ENCODE results near the gene ZFYVE28. TPM values are rescaled to one million over a fixed set of nuclear protein-coding genes. Genes with fewer than 3 reads are reported as not detected.
A peak's percentile ranks its signal among the peaks of the same experiment; 100 is the strongest.

ZFYVE28 gene
- total RNA-seq, 2 experiments from 2014 or later, result 3.8 to 4.6 TPM

GRCh38 chr4:2291705-2292645, 126.5 kb downstream of the ZFYVE28 start:
- H3K27ac Mint-ChIP-seq, result no peak overlapping the region
- no peak for DNase-seq
- H3K27me3 Mint-ChIP-seq, result no peaks in the 10 kb centered on the region
- peaks cover 3% of the 10 kb centered on the region for H3K9me3 Mint-ChIP-seq
- no peak overlapping the region for H3K4me3 Mint-ChIP-seq
- no peaks in the 10 kb centered on the region for H3K36me3 Mint-ChIP-seq
- peaks cover 44% of the 10 kb centered on the region for H3K4me1 Mint-ChIP-seq

GRCh38 chr4:2290974-2291704, 127.3 kb downstream of the ZFYVE28 start:
- peak; percentile 61 for DNase-seq
- Mint-ChIP-seq H3K36me3 (no peaks in the 10 kb centered on the region), H3K4me1 (peaks cover 38% of the 10 kb centered on the region), H3K4me3 (peak overlapping the region; percentile 38), H3K9me3 (peaks cover 3% of the 10 kb centered on the region), H3K27ac (peak overlapping the region; percentile 76), H3K27me3 (no peaks in the 10 kb centered on the region)

DNA sequence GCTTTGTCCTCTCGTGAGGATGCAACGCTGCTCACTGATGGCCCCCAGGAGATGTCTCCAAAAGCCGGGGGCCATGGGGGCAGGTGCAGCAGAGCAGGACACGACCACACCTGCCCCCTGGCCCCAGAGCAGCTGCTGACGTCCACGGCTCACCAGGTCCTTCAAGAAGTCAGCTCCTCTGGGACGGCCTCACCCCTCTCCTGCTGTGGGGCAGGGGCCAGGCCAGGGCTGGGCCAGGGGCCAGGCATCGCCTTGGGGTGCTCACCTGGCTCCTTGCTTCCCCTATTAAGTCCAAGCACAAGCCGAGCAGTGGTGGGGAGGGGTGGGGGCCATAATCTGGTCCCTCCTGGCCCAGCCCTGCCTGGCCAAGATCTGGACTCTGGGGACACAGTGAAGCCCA, 128.0 kb downstream of the ZFYVE28 start:
- DNase-seq, result no peak
- Mint-ChIP-seq H3K36me3 (no peaks in the 10 kb centered on the region), H3K9me3 (peaks cover 3% of the 10 kb centered on the region), H3K27ac (no peak overlapping the region), H3K4me3 (no peak overlapping the region), H3K4me1 (peaks cover 36% of the 10 kb centered on the region), H3K27me3 (no peaks in the 10 kb centered on the region)

DNA sequence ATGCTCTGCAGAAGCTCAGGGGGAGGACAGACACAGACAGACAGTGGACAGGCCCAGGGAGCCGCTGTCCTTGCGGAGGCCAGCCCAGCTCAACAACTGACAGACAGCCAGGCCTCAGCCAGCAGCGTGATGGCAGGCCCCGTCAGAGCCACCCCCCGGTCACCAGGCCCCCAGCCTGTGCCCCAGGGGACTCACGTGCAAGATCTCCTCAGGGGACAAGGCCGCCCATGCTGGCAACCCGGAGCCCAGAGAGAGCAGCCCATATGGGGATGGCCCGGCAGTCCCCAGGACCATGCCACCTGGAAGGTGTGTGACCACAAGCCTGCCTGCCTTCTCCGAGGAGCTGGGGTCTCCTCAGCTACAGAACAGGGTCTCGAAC, 128.5 kb downstream of the ZFYVE28 start:
- Mint-ChIP-seq H3K27ac (no peak overlapping the region), H3K4me3 (no peak overlapping the region), H3K36me3 (no peaks in the 10 kb centered on the region), H3K4me1 (peaks cover 36% of the 10 kb centered on the region), H3K9me3 (peaks cover 3% of the 10 kb centered on the region), H3K27me3 (no peaks in the 10 kb centered on the region)
- DNase-seq, result no peak

DNA sequence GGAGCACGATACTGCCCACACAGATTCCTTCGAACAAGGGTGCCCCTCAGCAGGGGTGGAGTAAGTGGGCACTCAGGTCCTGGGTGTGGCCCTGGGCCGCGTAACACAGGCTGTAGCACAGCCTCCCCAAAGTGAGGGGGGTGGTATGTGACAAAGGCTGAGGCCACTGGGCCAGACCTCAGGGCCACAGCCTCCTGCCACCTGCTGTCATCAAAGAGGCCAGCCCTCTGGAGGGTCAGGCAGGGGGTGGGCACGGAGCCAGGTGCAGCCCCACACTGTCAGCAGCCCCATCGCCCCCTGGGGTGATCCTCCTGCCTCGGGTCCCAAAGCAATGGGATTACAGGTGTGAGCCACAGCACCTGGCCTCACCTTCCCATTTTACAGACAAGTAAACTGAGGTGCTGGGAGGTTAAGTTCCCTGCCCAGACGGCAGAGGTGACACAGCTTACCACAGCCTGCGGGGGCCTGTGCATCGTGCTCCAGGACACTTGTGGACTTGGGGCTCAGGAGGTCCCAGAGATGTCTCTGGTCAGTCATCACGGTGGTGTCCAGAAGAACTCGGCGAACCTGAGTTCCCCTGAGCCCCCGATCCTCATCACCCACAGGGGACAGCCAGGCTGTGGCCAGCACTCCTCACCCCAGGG, 129.0 kb downstream of the ZFYVE28 start:
- no peak overlapping the region for H3K4me3 Mint-ChIP-seq
- H3K36me3 Mint-ChIP-seq, result no peaks in the 10 kb centered on the region
- H3K27ac Mint-ChIP-seq, result no peak overlapping the region
- peaks cover 37% of the 10 kb centered on the region for H3K4me1 Mint-ChIP-seq
- no peaks in the 10 kb centered on the region for H3K27me3 Mint-ChIP-seq
- peaks cover 3% of the 10 kb centered on the region for H3K9me3 Mint-ChIP-seq
- no peak for DNase-seq

DNA sequence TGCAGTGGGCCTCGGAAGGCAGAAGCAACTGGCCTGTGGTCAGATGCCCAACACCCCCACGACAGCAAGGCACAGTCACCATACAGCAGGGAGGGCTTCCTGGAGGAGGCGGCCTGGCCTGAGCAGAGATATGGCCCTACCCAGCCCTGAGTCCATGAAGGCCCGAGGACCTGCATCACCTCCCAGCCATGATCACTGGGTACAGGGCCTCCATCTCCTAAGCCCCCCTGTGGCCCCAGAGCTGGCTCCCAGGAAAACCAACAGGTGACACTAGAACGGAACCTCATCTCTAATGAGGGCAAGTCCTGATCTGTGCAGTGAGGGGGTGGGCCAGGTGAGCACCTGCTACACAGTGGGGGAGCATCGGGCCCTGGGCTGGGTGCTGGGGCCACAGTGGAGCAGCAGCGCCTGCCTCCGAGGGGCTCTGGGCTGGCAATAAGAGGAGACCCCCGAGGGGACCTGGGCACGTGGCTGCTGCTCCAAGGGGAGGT, 130.3 kb downstream of the ZFYVE28 start:
- DNase-seq, result no peak
- Mint-ChIP-seq H3K27me3 (no peaks in the 10 kb centered on the region), H3K36me3 (no peaks in the 10 kb centered on the region), H3K4me1 (peaks cover 35% of the 10 kb centered on the region), H3K9me3 (no peaks in the 10 kb centered on the region), H3K27ac (no peak overlapping the region), H3K4me3 (no peak overlapping the region)

- Mint-ChIP-seq H3K4me3 (no peak overlapping the region), H3K27me3 (no peaks in the 10 kb centered on the region), H3K9me3 (no peaks in the 10 kb centered on the region), H3K4me1 (peaks cover 33% of the 10 kb centered on the region), H3K27ac (no peak overlapping the region), H3K36me3 (no peaks in the 10 kb centered on the region)
- DNase-seq, result no peak
Observed at GRCh38 chr4:2287594-2287915, 130.9 kb downstream of the ZFYVE28 start.

DNA sequence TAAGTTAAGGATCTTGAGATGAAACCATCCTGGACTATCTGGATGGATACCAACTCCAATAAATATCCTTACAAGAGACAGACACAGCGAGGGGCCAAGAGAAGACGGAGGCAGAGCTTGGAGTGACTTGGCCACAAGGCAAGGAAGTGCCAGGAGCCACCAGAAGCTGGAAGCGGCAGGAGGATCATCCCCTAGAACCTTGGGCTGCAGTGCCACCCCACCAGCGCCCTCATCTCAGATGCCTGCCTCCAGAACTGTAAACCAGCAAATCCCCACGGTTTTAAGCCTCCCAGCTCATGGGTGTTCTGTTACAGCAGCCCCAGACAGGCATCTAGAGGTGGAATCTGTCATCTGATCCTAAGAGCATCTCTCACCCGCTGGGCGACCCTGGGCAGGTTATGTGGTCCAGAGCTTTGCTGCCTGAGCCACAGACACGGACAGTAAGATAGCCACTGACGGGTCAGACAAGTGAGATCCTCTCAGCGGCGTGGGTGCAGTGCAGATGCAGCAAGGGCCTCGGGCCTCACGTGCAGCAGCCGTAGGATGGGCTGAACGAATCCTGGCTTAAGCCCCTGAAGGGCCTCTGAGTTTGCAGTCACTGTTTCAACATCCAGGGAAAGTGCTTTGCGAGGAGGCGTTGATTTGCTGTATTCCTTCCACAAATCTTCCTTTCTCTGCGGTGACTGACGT, 131.4 kb downstream of the ZFYVE28 start:
- Mint-ChIP-seq H3K4me3 (no peak overlapping the region), H3K27me3 (no peaks in the 10 kb centered on the region)
- DNase-seq, result no peak

DNA sequence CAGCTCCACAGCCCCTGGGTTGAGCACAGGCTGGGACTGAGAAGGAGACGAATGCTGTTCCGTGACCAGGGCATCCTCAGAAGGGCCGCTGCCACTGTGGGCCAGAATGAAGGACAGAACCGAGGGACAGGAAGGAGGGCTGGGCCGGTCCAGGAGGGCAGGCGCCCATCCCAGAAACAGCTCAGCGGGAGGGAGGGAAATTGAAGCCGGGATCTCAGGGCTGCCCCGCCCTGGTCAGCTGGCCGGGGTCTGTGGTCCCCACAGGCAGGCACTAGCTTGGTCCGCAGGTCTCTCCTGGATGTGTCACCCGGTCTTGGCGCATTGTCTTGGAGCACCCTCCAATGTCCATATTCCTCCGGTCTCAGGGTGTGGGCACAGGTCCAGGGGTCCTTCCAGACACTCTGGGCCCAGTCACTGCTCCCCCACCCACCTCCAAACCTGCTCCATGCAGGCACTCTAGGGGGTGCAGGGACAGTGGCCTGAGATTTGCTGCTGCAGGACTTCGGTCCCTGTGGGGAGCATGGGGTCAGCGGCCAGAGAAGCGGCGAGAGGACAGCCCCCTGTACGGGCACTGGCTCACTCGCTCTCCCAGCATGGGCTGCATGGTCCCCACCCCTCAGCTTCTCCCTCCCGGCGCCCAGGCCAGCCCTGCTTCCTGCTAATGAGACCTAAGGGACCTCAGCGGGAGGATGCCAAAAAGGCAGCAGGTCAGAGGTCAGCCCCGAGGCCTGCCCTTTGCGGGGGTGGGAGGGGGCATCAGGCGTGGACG, 132.6 kb downstream of the ZFYVE28 start:
- no peak for DNase-seq
- no peaks in the 10 kb centered on the region for H3K36me3 Mint-ChIP-seq
- no peaks in the 10 kb centered on the region for H3K27me3 Mint-ChIP-seq
- H3K4me3 Mint-ChIP-seq, result no peak overlapping the region
- no peak overlapping the region for H3K27ac Mint-ChIP-seq
- H3K4me1 Mint-ChIP-seq, result peaks cover 40% of the 10 kb centered on the region
- no peaks in the 10 kb centered on the region for H3K9me3 Mint-ChIP-seq

More for the DNA sequence above, 131.4 kb downstream of the ZFYVE28 start:
- no peaks in the 10 kb centered on the region for H3K9me3 Mint-ChIP-seq
- no peak overlapping the region for H3K27ac Mint-ChIP-seq
- no peaks in the 10 kb centered on the region for H3K36me3 Mint-ChIP-seq
- H3K4me1 Mint-ChIP-seq, result peaks cover 35% of the 10 kb centered on the region

DNA sequence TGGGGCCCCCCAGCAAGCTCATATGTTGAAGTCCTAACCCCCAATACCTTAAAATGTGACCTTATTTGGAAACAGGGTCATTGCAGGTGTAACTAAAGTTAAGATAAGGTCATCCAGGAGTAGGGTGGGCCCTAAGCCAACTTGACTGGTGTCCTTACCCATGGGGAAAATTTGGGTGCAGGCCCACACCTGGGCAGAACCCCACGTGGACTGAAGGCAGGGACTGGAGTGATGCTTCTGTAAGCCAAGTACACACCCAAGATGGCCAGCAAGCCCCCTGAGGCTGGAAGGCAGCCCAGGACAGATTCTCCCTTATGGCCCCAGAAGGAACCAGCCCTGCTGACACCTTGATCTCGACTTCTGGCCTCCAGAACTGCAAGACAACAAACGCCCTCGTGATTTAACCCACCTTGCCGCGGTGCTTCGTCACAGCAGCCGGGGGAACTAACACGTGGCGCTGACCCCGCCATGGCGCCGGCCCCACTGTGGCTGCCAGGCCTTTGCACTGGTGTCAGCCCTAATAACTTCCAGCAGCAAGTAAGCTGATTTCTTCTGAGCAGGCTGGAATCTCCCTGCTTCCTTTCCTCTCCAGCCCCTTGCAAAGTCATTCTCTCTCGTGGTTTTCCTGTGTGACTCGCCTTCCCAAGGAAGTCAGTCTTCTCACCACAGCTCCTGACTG, 133.4 kb downstream of the ZFYVE28 start:
- Mint-ChIP-seq H3K4me1 (peaks cover 37% of the 10 kb centered on the region), H3K36me3 (no peaks in the 10 kb centered on the region), H3K27me3 (no peaks in the 10 kb centered on the region), H3K4me3 (no peak overlapping the region), H3K27ac (no peak overlapping the region), H3K9me3 (no peaks in the 10 kb centered on the region)
- no peak for DNase-seq

DNA sequence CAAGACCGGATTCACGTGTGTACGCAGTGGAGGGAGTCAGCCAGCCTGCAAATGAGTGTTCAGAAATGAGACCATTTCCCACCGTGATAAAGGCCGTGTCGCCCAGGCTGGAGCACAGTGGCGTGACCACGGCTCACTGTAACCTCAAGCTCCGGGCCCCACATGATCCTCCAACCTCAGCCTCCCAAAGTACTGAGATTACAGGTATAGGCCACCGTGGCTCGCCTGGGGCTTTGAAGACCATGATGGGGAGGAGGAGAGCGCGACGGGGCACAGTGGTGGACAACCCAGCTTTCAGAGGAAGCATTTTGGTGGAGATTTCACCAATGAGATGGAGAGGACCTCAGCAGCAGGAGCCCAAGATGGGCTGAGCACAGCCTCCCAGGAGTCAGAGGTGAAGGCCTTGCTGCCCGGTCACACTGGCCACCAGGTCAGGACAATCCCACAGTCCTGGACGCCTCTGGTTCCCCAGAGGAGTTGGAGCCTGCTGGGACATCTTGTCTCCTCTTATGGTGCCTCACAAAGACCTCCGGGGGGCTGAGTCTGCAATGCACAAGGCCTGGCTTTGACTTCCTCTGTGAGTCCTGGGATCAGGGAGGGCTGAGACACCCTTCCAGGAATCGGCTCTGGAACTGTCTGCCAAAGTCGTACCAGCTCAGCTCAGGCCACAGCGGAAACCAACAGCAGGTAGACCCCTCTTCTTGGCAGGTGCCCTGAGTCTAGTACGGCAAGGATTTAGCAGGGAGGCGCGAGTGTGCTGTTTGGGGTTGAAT, 134.1 kb downstream of the ZFYVE28 start:
- Mint-ChIP-seq H3K4me1 (peaks cover 35% of the 10 kb centered on the region), H3K4me3 (no peak overlapping the region), H3K36me3 (no peaks in the 10 kb centered on the region), H3K27me3 (no peaks in the 10 kb centered on the region), H3K27ac (no peak overlapping the region), H3K9me3 (no peaks in the 10 kb centered on the region)
- DNase-seq, result no peak

DNA sequence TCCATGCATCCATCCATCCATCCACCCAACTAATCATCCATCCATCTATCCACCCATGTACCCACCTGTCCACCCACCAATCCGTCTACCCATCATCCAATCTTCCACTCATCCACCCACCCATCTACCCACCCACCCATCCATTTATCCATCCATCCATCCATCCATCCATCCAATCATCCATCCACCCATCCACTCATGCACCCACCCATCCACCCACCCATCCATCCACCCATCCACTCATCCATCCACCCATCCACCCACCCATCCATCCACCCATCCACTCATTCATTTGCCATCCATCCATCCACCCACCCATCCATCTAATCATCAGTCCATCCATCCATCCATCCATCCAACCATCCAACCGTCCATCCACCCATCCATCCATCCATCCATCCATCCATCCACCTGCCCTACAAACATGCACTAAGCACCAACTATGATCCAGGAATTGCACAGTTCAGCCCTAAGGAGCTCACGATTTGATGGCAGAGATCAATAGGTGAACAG, 135.2 kb downstream of the ZFYVE28 start:
- no peaks in the 10 kb centered on the region for H3K27me3 Mint-ChIP-seq
- H3K4me3 Mint-ChIP-seq, result no peak overlapping the region
- no peak overlapping the region for H3K27ac Mint-ChIP-seq
- no peak for DNase-seq
- peaks cover 35% of the 10 kb centered on the region for H3K4me1 Mint-ChIP-seq
- no peaks in the 10 kb centered on the region for H3K9me3 Mint-ChIP-seq
- H3K36me3 Mint-ChIP-seq, result no peaks in the 10 kb centered on the region

Data from activated naive CD8-positive, alpha-beta T cell treated with anti-CD3 and anti-CD28 coated beads for 36 hours (primary cell).